Measurements from ENCODE around the gene RHO.
"Not testable (repeated sequence)": the region's sequence is repeated elsewhere in the genome, so short reads cannot be mapped to it uniquely, and the experiment has no call there.

RHO gene

GRCh38 chr3:129512595-129512994 lies 15.8 kb upstream of the RHO start:
- H3K4me3 ChIP-seq (ENCODE audit: low read depth, low read length) = no peak overlapping the region
- no peaks in the 10 kb centered on the region for H3K4me1 ChIP-seq (ENCODE audit: control insufficient read depth, insufficient read depth, low read length, unreplicated experiment)
- no peak overlapping the region for H2AFZ ChIP-seq (ENCODE audit: low read length, unreplicated experiment)
- no peaks in the 10 kb centered on the region for H3K79me2 ChIP-seq (ENCODE audit: control insufficient read depth, insufficient read depth, low read length, unreplicated experiment)
- no peak overlapping the region for H3K27ac ChIP-seq (ENCODE audit: low read depth, low read length)
- no peaks in the 10 kb centered on the region for H3K36me3 ChIP-seq (ENCODE audit: insufficient read depth, low read length)
- no peaks in the 10 kb centered on the region for H3K27me3 ChIP-seq (ENCODE audit: insufficient read depth, low read length)

- Histone ChIP-seq H2AFZ (ENCODE audit: low read length, unreplicated experiment) (no peak overlapping the region), H3K79me2 (ENCODE audit: control insufficient read depth, insufficient read depth, low read length, unreplicated experiment) (no peaks in the 10 kb centered on the region), H3K27me3 (ENCODE audit: insufficient read depth, low read length) (no peaks in the 10 kb centered on the region), H3K36me3 (ENCODE audit: insufficient read depth, low read length) (no peaks in the 10 kb centered on the region), H3K27ac (ENCODE audit: low read depth, low read length) (no peak overlapping the region), H3K4me3 (ENCODE audit: low read depth, low read length) (no peak overlapping the region), H3K4me1 (ENCODE audit: control insufficient read depth, insufficient read depth, low read length, unreplicated experiment) (no peaks in the 10 kb centered on the region)
These were observed 14.7 kb upstream of the RHO start for GRCh38 chr3:129513705-129514104.

- Histone ChIP-seq H3K4me3 (ENCODE audit: low read depth, low read length) (no peak overlapping the region), H3K27me3 (ENCODE audit: insufficient read depth, low read length) (no peaks in the 10 kb centered on the region), H2AFZ (ENCODE audit: low read length, unreplicated experiment) (no peak overlapping the region), H3K36me3 (ENCODE audit: insufficient read depth, low read length) (no peaks in the 10 kb centered on the region), H3K79me2 (ENCODE audit: control insufficient read depth, insufficient read depth, low read length, unreplicated experiment) (no peaks in the 10 kb centered on the region), H3K27ac (ENCODE audit: low read depth, low read length) (no peak overlapping the region), H3K4me1 (ENCODE audit: control insufficient read depth, insufficient read depth, low read length, unreplicated experiment) (no peaks in the 10 kb centered on the region)
These were observed 14.3 kb upstream of the RHO start for GRCh38 chr3:129514110-129514509.

- Histone ChIP-seq H3K79me2 (ENCODE audit: control insufficient read depth, insufficient read depth, low read length, unreplicated experiment) (no peaks in the 10 kb centered on the region), H3K4me3 (ENCODE audit: low read depth, low read length) (no peak overlapping the region), H3K4me1 (ENCODE audit: control insufficient read depth, insufficient read depth, low read length, unreplicated experiment) (no peaks in the 10 kb centered on the region), H3K27me3 (ENCODE audit: insufficient read depth, low read length) (no peaks in the 10 kb centered on the region), H2AFZ (ENCODE audit: low read length, unreplicated experiment) (no peak overlapping the region), H3K27ac (ENCODE audit: low read depth, low read length) (no peak overlapping the region), H3K36me3 (ENCODE audit: insufficient read depth, low read length) (no peaks in the 10 kb centered on the region)
These were observed 13.9 kb upstream of the RHO start for GRCh38 chr3:129514563-129514962.

- not testable (repeated sequence) for H3K36me3 ChIP-seq (ENCODE audit: insufficient read depth, low read length); H3K27ac ChIP-seq (ENCODE audit: low read depth, low read length); H3K27me3 ChIP-seq (ENCODE audit: insufficient read depth, low read length); H2AFZ ChIP-seq (ENCODE audit: low read length, unreplicated experiment); H3K79me2 ChIP-seq (ENCODE audit: control insufficient read depth, insufficient read depth, low read length, unreplicated experiment); H3K4me3 ChIP-seq (ENCODE audit: low read depth, low read length); H3K4me1 ChIP-seq (ENCODE audit: control insufficient read depth, insufficient read depth, low read length, unreplicated experiment)
These were observed 13.2 kb upstream of the RHO start for GRCh38 chr3:129515108-129515820.

GRCh38 chr3:129515821-129516432 lies 12.5 kb upstream of the RHO start:
- H3K36me3 ChIP-seq (ENCODE audit: insufficient read depth, low read length); H3K4me3 ChIP-seq (ENCODE audit: low read depth, low read length): not testable (repeated sequence)

GRCh38 chr3:129517516-129517915 lies 10.9 kb upstream of the RHO start:
- Histone ChIP-seq H2AFZ (ENCODE audit: low read length, unreplicated experiment) (no peak overlapping the region), H3K4me3 (ENCODE audit: low read depth, low read length) (no peak overlapping the region), H3K79me2 (ENCODE audit: control insufficient read depth, insufficient read depth, low read length, unreplicated experiment) (no peaks in the 10 kb centered on the region), H3K4me1 (ENCODE audit: control insufficient read depth, insufficient read depth, low read length, unreplicated experiment) (no peaks in the 10 kb centered on the region), H3K36me3 (ENCODE audit: insufficient read depth, low read length) (no peaks in the 10 kb centered on the region), H3K27ac (ENCODE audit: low read depth, low read length) (no peak overlapping the region), H3K27me3 (ENCODE audit: insufficient read depth, low read length) (no peaks in the 10 kb centered on the region)

More at GRCh38 chr3:129515821-129516432, 12.5 kb upstream of the RHO start:
- not testable (repeated sequence) for H2AFZ ChIP-seq (ENCODE audit: low read length, unreplicated experiment); H3K27ac ChIP-seq (ENCODE audit: low read depth, low read length); H3K79me2 ChIP-seq (ENCODE audit: control insufficient read depth, insufficient read depth, low read length, unreplicated experiment); H3K27me3 ChIP-seq (ENCODE audit: insufficient read depth, low read length); H3K4me1 ChIP-seq (ENCODE audit: control insufficient read depth, insufficient read depth, low read length, unreplicated experiment)

- no peak overlapping the region for H2AFZ ChIP-seq (ENCODE audit: low read length, unreplicated experiment)
- no peaks in the 10 kb centered on the region for H3K79me2 ChIP-seq (ENCODE audit: control insufficient read depth, insufficient read depth, low read length, unreplicated experiment)
- H3K4me3 ChIP-seq (ENCODE audit: low read depth, low read length) = no peak overlapping the region
- no peaks in the 10 kb centered on the region for H3K36me3 ChIP-seq (ENCODE audit: insufficient read depth, low read length)
- no peaks in the 10 kb centered on the region for H3K4me1 ChIP-seq (ENCODE audit: control insufficient read depth, insufficient read depth, low read length, unreplicated experiment)
- H3K27ac ChIP-seq (ENCODE audit: low read depth, low read length) = no peak overlapping the region
- no peaks in the 10 kb centered on the region for H3K27me3 ChIP-seq (ENCODE audit: insufficient read depth, low read length)
These were observed 10.3 kb upstream of the RHO start for GRCh38 chr3:129518038-129518561.

GRCh38 chr3:129518581-129518980 lies 9.9 kb upstream of the RHO start:
- no peak overlapping the region for H3K27ac ChIP-seq (ENCODE audit: low read depth, low read length)

GRCh38 chr3:129519449-129519848 lies 9.0 kb upstream of the RHO start:
- no peak overlapping the region for H3K4me3 ChIP-seq (ENCODE audit: low read depth, low read length)
- no peak overlapping the region for H2AFZ ChIP-seq (ENCODE audit: low read length, unreplicated experiment)
- no peaks in the 10 kb centered on the region for H3K27me3 ChIP-seq (ENCODE audit: insufficient read depth, low read length)
- no peak overlapping the region for H3K27ac ChIP-seq (ENCODE audit: low read depth, low read length)
- H3K79me2 ChIP-seq (ENCODE audit: control insufficient read depth, insufficient read depth, low read length, unreplicated experiment) = no peaks in the 10 kb centered on the region
- no peaks in the 10 kb centered on the region for H3K36me3 ChIP-seq (ENCODE audit: insufficient read depth, low read length)
- no peaks in the 10 kb centered on the region for H3K4me1 ChIP-seq (ENCODE audit: control insufficient read depth, insufficient read depth, low read length, unreplicated experiment)

More at GRCh38 chr3:129518581-129518980, 9.9 kb upstream of the RHO start:
- no peaks in the 10 kb centered on the region for H3K36me3 ChIP-seq (ENCODE audit: insufficient read depth, low read length)
- no peak overlapping the region for H3K4me3 ChIP-seq (ENCODE audit: low read depth, low read length)
- H2AFZ ChIP-seq (ENCODE audit: low read length, unreplicated experiment) = no peak overlapping the region
- H3K79me2 ChIP-seq (ENCODE audit: control insufficient read depth, insufficient read depth, low read length, unreplicated experiment) = no peaks in the 10 kb centered on the region
- no peaks in the 10 kb centered on the region for H3K27me3 ChIP-seq (ENCODE audit: insufficient read depth, low read length)
- H3K4me1 ChIP-seq (ENCODE audit: control insufficient read depth, insufficient read depth, low read length, unreplicated experiment) = no peaks in the 10 kb centered on the region
